ENCODE results near the gene ZNF155. TPM values are rescaled to one million over a fixed set of nuclear protein-coding genes. Genes with fewer than 3 reads are reported as not detected.
A peak's percentile ranks its signal among the peaks of the same experiment; 100 is the strongest.

ZNF155 gene
- total and polyA plus RNA-seq, 10 of the 15 experiments (the other 5 are each of a cell fraction or from before 2014, with no cell fraction given), result 2.4 to 12.2 (median 5.6) TPM

DNA sequence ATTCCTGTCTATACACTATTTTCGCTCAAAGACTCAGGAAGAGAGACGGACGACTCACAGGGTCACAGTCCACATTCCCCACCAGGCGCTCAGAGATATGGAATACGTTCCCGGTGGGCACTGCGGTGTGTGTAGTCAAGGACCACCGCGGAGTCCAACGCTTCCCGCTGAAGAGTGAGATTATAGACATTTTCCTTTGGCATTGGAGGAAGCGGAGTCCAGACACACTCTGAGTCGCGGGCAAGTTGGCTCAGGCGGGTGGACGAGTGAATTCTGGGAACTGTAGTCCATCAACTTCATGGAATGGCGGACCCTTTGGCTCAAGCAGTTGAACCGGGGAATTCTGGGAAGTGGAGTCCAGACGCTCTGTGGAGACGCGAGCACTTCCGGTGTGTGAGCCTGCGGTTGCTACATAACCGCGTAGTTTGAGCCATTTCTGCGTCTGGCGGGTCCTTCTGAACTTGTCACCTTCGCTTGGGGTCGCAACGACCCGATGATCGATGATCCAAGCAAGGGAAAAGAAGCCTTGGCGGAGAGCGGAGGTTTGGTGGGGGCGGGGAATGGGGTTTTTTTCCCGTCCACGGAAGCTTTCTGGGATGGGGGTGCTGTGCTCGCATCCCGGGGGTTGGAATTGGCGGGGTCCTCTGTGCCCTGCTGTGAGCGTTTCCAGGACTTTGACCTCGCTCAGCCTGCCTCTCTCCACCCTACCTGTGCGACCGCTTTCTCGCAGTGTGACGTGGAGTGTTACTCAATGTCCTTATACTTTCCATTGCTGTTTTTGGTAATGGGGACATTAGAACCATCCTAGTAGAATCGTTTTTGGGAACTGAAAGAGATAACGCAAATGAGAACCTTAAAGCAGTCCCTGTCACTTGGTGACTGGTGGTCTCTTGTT is 18.8 kb downstream of the ZNF155 start, which contains the start of gene ZNF230 (continued):
- TF ChIP-seq POLR2AphosphoS5 (IDR thresholded peaks at IDR 0.05; ENCODE audit: low read length), result peak; percentile 57; the same call in 1 of the 2 replicates
- TF ChIP-seq, protein P1, sequence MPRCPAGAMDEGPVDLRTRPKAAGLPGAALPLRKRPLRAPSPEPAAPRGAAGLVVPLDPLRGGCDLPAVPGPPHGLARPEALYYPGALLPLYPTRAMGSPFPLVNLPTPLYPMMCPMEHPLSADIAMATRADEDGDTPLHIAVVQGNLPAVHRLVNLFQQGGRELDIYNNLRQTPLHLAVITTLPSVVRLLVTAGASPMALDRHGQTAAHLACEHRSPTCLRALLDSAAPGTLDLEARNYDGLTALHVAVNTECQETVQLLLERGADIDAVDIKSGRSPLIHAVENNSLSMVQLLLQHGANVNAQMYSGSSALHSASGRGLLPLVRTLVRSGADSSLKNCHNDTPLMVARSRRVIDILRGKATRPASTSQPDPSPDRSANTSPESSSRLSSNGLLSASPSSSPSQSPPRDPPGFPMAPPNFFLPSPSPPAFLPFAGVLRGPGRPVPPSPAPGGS (IDR thresholded peaks at IDR 0.05; ENCODE audit: borderline replicate concordance, insufficient read depth, low read depth, low read length, poor library complexity, severe bottlenecking), result no peak
- TF ChIP-seq ZNF274 (IDR thresholded peaks at IDR 0.05; ENCODE audit: insufficient read depth, insufficient read length), result no peak
- TF ChIP-seq NFIC (IDR thresholded peaks at IDR 0.05; ENCODE audit: low read depth, low read length), result peak; percentile 22; the same call in 1 of the 2 replicates
- peak; percentile 73; the same call in 1 of the 2 replicates for TF ChIP-seq ZSCAN29 (IDR thresholded peaks at IDR 0.05)
- TF ChIP-seq, protein P2, sequence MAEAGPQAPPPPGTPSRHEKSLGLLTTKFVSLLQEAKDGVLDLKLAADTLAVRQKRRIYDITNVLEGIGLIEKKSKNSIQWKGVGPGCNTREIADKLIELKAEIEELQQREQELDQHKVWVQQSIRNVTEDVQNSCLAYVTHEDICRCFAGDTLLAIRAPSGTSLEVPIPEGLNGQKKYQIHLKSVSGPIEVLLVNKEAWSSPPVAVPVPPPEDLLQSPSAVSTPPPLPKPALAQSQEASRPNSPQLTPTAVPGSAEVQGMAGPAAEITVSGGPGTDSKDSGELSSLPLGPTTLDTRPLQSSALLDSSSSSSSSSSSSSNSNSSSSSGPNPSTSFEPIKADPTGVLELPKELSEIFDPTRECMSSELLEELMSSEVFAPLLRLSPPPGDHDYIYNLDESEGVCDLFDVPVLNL (IDR thresholded peaks at IDR 0.05; ENCODE audit: low read depth, low read length), result peak; percentile 64
- TF ChIP-seq BRCA1 (IDR thresholded peaks at IDR 0.05; ENCODE audit: low read depth, low read length), result no peak
- TF ChIP-seq CHD4 (IDR thresholded peaks at IDR 0.05), result no peak
- TF ChIP-seq, protein P3, sequence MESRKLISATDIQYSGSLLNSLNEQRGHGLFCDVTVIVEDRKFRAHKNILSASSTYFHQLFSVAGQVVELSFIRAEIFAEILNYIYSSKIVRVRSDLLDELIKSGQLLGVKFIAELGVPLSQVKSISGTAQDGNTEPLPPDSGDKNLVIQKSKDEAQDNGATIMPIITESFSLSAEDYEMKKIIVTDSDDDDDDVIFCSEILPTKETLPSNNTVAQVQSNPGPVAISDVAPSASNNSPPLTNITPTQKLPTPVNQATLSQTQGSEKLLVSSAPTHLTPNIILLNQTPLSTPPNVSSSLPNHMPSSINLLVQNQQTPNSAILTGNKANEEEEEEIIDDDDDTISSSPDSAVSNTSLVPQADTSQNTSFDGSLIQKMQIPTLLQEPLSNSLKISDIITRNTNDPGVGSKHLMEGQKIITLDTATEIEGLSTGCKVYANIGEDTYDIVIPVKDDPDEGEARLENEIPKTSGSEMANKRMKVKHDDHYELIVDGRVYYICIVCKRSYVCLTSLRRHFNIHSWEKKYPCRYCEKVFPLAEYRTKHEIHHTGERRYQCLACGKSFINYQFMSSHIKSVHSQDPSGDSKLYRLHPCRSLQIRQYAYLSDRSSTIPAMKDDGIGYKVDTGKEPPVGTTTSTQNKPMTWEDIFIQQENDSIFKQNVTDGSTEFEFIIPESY (IDR thresholded peaks at IDR 0.05), result no peak
- peak; percentile 67 for TF ChIP-seq POLR2A (IDR thresholded peaks at IDR 0.05; ENCODE audit: low read depth, low read length)
- no peak for TF ChIP-seq NFXL1 (IDR thresholded peaks at IDR 0.05; ENCODE audit: borderline replicate concordance)
- no peak for TF ChIP-seq YBX1 (IDR thresholded peaks at IDR 0.05)
- TF ChIP-seq, protein P4, sequence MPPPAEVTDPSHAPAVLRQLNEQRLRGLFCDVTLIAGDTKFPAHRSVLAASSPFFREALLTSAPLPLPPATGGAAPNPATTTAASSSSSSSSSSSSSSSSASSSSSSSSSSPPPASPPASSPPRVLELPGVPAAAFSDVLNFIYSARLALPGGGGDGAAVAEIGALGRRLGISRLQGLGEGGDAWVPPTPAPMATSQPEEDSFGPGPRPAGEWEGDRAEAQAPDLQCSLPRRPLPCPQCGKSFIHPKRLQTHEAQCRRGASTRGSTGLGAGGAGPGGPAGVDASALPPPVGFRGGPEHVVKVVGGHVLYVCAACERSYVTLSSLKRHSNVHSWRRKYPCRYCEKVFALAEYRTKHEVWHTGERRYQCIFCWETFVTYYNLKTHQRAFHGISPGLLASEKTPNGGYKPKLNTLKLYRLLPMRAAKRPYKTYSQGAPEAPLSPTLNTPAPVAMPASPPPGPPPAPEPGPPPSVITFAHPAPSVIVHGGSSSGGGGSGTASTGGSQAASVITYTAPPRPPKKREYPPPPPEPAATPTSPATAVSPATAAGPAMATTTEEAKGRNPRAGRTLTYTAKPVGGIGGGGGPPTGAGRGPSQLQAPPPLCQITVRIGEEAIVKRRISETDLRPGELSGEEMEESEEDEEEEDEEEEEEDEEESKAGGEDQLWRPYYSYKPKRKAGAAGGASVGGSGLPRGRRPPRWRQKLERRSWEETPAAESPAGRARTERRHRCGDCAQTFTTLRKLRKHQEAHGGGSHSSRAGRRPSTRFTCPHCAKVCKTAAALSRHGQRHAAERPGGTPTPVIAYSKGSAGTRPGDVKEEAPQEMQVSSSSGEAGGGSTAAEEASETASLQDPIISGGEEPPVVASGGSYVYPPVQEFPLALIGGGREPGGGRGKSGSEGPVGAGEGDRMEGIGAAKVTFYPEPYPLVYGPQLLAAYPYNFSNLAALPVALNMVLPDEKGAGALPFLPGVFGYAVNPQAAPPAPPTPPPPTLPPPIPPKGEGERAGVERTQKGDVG (CRISPR knock-in tag; IDR thresholded peaks at IDR 0.05), result no peak
- TF ChIP-seq, protein P5, sequence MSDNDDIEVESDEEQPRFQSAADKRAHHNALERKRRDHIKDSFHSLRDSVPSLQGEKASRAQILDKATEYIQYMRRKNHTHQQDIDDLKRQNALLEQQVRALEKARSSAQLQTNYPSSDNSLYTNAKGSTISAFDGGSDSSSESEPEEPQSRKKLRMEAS (IDR thresholded peaks at IDR 0.05; ENCODE audit: low read depth, low read length), result peak; percentile 60; the same call in 1 of the 2 replicates
- no peak for TF ChIP-seq MTA3 (IDR thresholded peaks at IDR 0.05; ENCODE audit: borderline replicate concordance, low read length)
- TF ChIP-seq RCOR1 (conservative IDR thresholded peaks at IDR 0.05; ENCODE audit: low read depth, low read length), result 0 out of 2 replicates have a peak, but pooled peaks have one; percentile 18
- TF ChIP-seq, protein P6, sequence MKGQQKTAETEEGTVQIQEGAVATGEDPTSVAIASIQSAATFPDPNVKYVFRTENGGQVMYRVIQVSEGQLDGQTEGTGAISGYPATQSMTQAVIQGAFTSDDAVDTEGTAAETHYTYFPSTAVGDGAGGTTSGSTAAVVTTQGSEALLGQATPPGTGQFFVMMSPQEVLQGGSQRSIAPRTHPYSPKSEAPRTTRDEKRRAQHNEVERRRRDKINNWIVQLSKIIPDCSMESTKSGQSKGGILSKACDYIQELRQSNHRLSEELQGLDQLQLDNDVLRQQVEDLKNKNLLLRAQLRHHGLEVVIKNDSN (IDR thresholded peaks at IDR 0.05; ENCODE audit: borderline replicate concordance, extremely low read length, insufficient read depth, low read depth, low read length), result no peak
- TF ChIP-seq SRF (IDR thresholded peaks at IDR 0.05; ENCODE audit: low read depth in 2 of 2, low read length in 2 of 2), result 0 out of 4 replicates have a peak, but pooled peaks of 1 of the 2 experiments have one; percentile 23
- TF ChIP-seq FOS (IDR thresholded peaks at IDR 0.05; ENCODE audit: borderline replicate concordance, extremely low read depth, insufficient read length), result no peak
- TF ChIP-seq POU2F2 (IDR thresholded peaks at IDR 0.05; ENCODE audit: borderline replicate concordance, low read depth, low read length), result no peak
- TF ChIP-seq KDM1A (IDR thresholded peaks at IDR 0.05; ENCODE audit: borderline replicate concordance), result no peak
